ENCODE data around the gene ID2. TPM values are rescaled to one million over a fixed set of nuclear protein-coding genes. Genes with fewer than 3 reads are reported as not detected.

Gene ID2
- total and polyA plus RNA-seq, 10 of the 15 experiments (the other 5 are each of a cell fraction or from before 2014, with no cell fraction given), result 39.0 to 613 (median 73.6) TPM

DNA sequence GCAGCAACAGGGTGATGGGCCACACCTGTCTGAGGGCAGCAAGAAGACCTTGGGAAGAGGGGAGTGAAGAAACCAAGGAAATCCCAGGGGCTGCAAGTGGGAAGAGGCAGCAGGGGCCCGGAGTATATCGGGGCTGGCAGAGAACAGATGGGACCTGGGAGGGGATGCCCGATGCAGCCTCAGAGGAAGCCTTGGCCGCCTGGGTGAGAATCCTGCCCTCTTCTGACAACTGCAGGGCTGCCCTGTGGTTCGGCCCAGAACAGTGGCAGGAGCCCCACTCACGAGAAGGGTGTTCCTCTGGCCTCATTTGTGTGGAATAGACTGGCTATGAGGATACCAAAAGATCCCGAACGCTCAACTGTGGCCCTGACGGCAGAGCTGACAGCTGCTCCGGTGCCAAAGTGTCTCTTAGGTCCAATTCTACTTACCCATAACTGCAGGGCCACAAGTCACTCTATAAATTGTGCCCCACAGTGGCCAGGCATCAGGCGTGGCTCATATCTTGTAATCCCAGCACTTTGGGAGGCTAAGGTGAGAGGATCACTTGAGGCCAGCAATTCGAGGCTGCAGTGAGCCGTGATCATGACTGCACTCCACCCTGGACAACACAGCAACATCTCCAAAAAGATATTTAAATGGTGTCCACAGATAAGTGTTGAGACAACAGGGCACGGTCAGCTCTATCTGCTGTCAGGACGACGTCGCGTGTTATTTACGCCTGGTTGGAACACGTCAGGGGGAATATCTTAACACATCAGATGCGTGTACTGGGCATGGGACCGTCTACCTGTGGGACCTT is 23.6 kb upstream of the ID2 start:
- ChIA-PET RAD21 (ENCODE audit: unreplicated experiment) (no interaction called here), POLR2A (no interaction called here), CTCF (interaction anchor here (2.0 kb wide), 1 partner anchor 22 kb away, joined by 5 read pairs; no protein-coding TSS in a partner anchor), SMC1A (ENCODE audit: uncharacterized antibody, unreplicated experiment) (interaction anchor here (1.4 kb wide), 1 partner anchor 56 kb away, joined by 3 read pairs; no protein-coding TSS in a partner anchor)
- no peaks in the 10 kb centered on the region; a peak in 1 of 4 replicates for H3K27me3 ChIP-seq (replicated peaks in 1 of 2; ENCODE audit: control insufficient read depth in 2 of 2, insufficient read depth in 2 of 2, low read length in 1 of 2)
- no peak overlapping the region for H3K9ac ChIP-seq (ENCODE audit: control insufficient read depth, insufficient read depth, low read length)
- ATAC-seq (no peak), DNase-seq (ENCODE audit: low read depth, low spot score) (no peak), FAIRE-seq (no peak)
- no peak overlapping the region for H3K27ac ChIP-seq (ENCODE audit: control insufficient read depth, insufficient read depth)
- H3K9me3 ChIP-seq (replicated peaks; ENCODE audit: control insufficient read depth, insufficient read depth, low read length), result no peaks in the 10 kb centered on the region; the same call in 2 of the 3 replicates
- H3K79me2 ChIP-seq (ENCODE audit: control insufficient read depth, insufficient read depth, low read length), result no peaks in the 10 kb centered on the region
- no peak overlapping the region for H2AFZ ChIP-seq (ENCODE audit: control insufficient read depth, low read depth, low read length)
- no peak overlapping the region for H3K4me3 ChIP-seq
- peaks cover 5% of the 10 kb centered on the region for H3K4me1 ChIP-seq (ENCODE audit: control insufficient read depth, insufficient read depth, low read length)
- no TSS peak for BruUV-seq (replicated peaks)
- no peak overlapping the region for H3K4me2 ChIP-seq (ENCODE audit: control insufficient read depth, insufficient read depth)
- 42% methylated on average over 22 of the region's 22 CpGs for WGBS (ENCODE audit: insufficient coverage, insufficient replicate concordance, low lambda C conversion rate, missing lambda C conversion rate)
- H4K20me1 ChIP-seq (ENCODE audit: control insufficient read depth, insufficient read depth), result no peaks in the 10 kb centered on the region
- no peaks in the 10 kb centered on the region for H3K36me3 ChIP-seq (ENCODE audit: control insufficient read depth in 2 of 2, insufficient read depth in 2 of 2, low read length in 1 of 2)
- in situ Hi-C loops (cut with MboI) (no loop called here), intact Hi-C loops (cut with micrococcal nuclease; ENCODE audit: unreplicated experiment) (no loop called here)
- TF ChIP-seq BCL11A (IDR thresholded peaks at IDR 0.05; ENCODE audit: low read depth, low read length) (no peak), MEF2A (IDR thresholded peaks at IDR 0.05; ENCODE audit: insufficient read depth, low read depth, low read length) (no peak), WRNIP1 (IDR thresholded peaks at IDR 0.05; ENCODE audit: borderline replicate concordance, low read depth, low read length) (no peak), RBBP5 (conservative IDR thresholded peaks at IDR 0.05) (no peak), RFX5 (IDR thresholded peaks at IDR 0.05; ENCODE audit: low read depth, low read length) (no peak), NR2C1 (IDR thresholded peaks at IDR 0.05) (no peak), ZNF274 (IDR thresholded peaks at IDR 0.05; ENCODE audit: insufficient read depth, insufficient read length) (no peak), SUPT20H (IDR thresholded peaks at IDR 0.05; ENCODE audit: borderline replicate concordance, control insufficient read depth, low read depth, low read length) (no peak), EED (IDR thresholded peaks at IDR 0.05; ENCODE audit: low read depth) (no peak), FOS (IDR thresholded peaks at IDR 0.05; ENCODE audit: borderline replicate concordance, extremely low read depth, insufficient read length) (no peak), HCFC1 (IDR thresholded peaks at IDR 0.05; ENCODE audit: low read length) (no peak), RCOR1 (conservative IDR thresholded peaks at IDR 0.05; ENCODE audit: low read depth, low read length) (no peak)
- TF ChIP-seq, protein P1, sequence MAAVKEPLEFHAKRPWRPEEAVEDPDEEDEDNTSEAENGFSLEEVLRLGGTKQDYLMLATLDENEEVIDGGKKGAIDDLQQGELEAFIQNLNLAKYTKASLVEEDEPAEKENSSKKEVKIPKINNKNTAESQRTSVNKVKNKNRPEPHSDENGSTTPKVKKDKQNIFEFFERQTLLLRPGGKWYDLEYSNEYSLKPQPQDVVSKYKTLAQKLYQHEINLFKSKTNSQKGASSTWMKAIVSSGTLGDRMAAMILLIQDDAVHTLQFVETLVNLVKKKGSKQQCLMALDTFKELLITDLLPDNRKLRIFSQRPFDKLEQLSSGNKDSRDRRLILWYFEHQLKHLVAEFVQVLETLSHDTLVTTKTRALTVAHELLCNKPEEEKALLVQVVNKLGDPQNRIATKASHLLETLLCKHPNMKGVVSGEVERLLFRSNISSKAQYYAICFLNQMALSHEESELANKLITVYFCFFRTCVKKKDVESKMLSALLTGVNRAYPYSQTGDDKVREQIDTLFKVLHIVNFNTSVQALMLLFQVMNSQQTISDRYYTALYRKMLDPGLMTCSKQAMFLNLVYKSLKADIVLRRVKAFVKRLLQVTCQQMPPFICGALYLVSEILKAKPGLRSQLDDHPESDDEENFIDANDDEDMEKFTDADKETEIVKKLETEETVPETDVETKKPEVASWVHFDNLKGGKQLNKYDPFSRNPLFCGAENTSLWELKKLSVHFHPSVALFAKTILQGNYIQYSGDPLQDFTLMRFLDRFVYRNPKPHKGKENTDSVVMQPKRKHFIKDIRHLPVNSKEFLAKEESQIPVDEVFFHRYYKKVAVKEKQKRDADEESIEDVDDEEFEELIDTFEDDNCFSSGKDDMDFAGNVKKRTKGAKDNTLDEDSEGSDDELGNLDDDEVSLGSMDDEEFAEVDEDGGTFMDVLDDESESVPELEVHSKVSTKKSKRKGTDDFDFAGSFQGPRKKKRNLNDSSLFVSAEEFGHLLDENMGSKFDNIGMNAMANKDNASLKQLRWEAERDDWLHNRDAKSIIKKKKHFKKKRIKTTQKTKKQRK (IDR thresholded peaks at IDR 0.05; ENCODE audit: low read depth, low read length), result no peak
- TF ChIP-seq, protein P2, sequence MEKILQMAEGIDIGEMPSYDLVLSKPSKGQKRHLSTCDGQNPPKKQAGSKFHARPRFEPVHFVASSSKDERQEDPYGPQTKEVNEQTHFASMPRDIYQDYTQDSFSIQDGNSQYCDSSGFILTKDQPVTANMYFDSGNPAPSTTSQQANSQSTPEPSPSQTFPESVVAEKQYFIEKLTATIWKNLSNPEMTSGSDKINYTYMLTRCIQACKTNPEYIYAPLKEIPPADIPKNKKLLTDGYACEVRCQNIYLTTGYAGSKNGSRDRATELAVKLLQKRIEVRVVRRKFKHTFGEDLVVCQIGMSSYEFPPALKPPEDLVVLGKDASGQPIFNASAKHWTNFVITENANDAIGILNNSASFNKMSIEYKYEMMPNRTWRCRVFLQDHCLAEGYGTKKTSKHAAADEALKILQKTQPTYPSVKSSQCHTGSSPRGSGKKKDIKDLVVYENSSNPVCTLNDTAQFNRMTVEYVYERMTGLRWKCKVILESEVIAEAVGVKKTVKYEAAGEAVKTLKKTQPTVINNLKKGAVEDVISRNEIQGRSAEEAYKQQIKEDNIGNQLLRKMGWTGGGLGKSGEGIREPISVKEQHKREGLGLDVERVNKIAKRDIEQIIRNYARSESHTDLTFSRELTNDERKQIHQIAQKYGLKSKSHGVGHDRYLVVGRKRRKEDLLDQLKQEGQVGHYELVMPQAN (conservative IDR thresholded peaks at IDR 0.05), result no peak
- TF ChIP-seq, protein P3, sequence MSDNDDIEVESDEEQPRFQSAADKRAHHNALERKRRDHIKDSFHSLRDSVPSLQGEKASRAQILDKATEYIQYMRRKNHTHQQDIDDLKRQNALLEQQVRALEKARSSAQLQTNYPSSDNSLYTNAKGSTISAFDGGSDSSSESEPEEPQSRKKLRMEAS (IDR thresholded peaks at IDR 0.05; ENCODE audit: low read depth, low read length), result no peak
- TF ChIP-seq, protein P4, sequence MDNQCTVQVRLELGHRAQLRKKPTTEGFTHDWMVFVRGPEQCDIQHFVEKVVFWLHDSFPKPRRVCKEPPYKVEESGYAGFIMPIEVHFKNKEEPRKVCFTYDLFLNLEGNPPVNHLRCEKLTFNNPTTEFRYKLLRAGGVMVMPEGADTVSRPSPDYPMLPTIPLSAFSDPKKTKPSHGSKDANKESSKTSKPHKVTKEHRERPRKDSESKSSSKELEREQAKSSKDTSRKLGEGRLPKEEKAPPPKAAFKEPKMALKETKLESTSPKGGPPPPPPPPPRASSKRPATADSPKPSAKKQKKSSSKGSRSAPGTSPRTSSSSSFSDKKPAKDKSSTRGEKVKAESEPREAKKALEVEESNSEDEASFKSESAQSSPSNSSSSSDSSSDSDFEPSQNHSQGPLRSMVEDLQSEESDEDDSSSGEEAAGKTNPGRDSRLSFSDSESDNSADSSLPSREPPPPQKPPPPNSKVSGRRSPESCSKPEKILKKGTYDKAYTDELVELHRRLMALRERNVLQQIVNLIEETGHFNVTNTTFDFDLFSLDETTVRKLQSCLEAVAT (IDR thresholded peaks at IDR 0.05), result no peak

All from GM12878 (cell line).